ENCODE data around the gene CHD3.
A peak's percentile ranks its signal among the peaks of the same experiment; 100 is the strongest.

The CHD3 gene

GRCh38 chr17:7897090-7897489 is 8.5 kb downstream of the CHD3 start:
- ATAC-seq (ENCODE audit: insufficient read depth, low read depth) (no peak), DNase-seq (no peak)
- Histone ChIP-seq H3K4me3 (ENCODE audit: low read depth in 1 of 2, low read length in 2 of 2) (no peak overlapping the region), H4K20me1 (ENCODE audit: insufficient read depth, low read length) (no peaks in the 10 kb centered on the region), H2AFZ (ENCODE audit: low read depth, low read length) (no peak overlapping the region), H3K27me3 (ENCODE audit: insufficient read depth, low read length, poor library complexity) (no peaks in the 10 kb centered on the region), H3K9me3 (ENCODE audit: insufficient read depth, low read length, severe bottlenecking) (no peaks in the 10 kb centered on the region), H3K79me2 (ENCODE audit: insufficient read depth, low read length) (no peaks in the 10 kb centered on the region), H3K36me3 (ENCODE audit: insufficient read depth, low read length) (peaks cover 84% of the 10 kb centered on the region), H3K4me1 (ENCODE audit: insufficient read depth, low read length) (no peaks in the 10 kb centered on the region), H3K4me2 (ENCODE audit: insufficient read depth, low read length) (no peak overlapping the region), H3K9ac (ENCODE audit: low read depth, low read length) (no peak overlapping the region), H3K27ac (ENCODE audit: low read length) (no peak overlapping the region)
- TF ChIP-seq EZH2 (IDR thresholded peaks at IDR 0.05; ENCODE audit: borderline replicate concordance, low read depth, low read length, severe bottlenecking): no peak
- TF ChIP-seq CTCF (IDR thresholded peaks at IDR 0.05; ENCODE audit: borderline replicate concordance, extremely low read depth, low read length, poor library complexity, severe bottlenecking): no peak

- no peaks in the 10 kb centered on the region for H4K20me1 ChIP-seq (ENCODE audit: insufficient read depth, low read length)
- no peak overlapping the region for H3K4me3 ChIP-seq (ENCODE audit: low read depth in 1 of 2, low read length in 2 of 2)
- peaks cover 90% of the 10 kb centered on the region for H3K36me3 ChIP-seq (ENCODE audit: insufficient read depth, low read length)
- ATAC-seq (ENCODE audit: insufficient read depth, low read depth) (no peak), DNase-seq (no peak)
- H2AFZ ChIP-seq (ENCODE audit: low read depth, low read length): no peak overlapping the region
- H3K4me2 ChIP-seq (ENCODE audit: insufficient read depth, low read length): no peak overlapping the region
- H3K4me1 ChIP-seq (ENCODE audit: insufficient read depth, low read length): no peaks in the 10 kb centered on the region
- no peak overlapping the region for H3K27ac ChIP-seq (ENCODE audit: low read length)
- no peak overlapping the region for H3K9ac ChIP-seq (ENCODE audit: low read depth, low read length)
- no peaks in the 10 kb centered on the region for H3K79me2 ChIP-seq (ENCODE audit: insufficient read depth, low read length)
- no peaks in the 10 kb centered on the region for H3K9me3 ChIP-seq (ENCODE audit: insufficient read depth, low read length, severe bottlenecking)
- TF ChIP-seq CTCF (IDR thresholded peaks at IDR 0.05; ENCODE audit: borderline replicate concordance, extremely low read depth, low read length, poor library complexity, severe bottlenecking) (peak; percentile 41), EZH2 (IDR thresholded peaks at IDR 0.05; ENCODE audit: borderline replicate concordance, low read depth, low read length, severe bottlenecking) (no peak)
- no peaks in the 10 kb centered on the region for H3K27me3 ChIP-seq (ENCODE audit: insufficient read depth, low read length, poor library complexity)
These were observed 9.2 kb downstream of the CHD3 start for GRCh38 chr17:7897773-7898172.

- Histone ChIP-seq H3K36me3 (ENCODE audit: insufficient read depth, low read length) (peaks cover 99% of the 10 kb centered on the region), H3K4me2 (ENCODE audit: insufficient read depth, low read length) (no peak overlapping the region), H3K79me2 (ENCODE audit: insufficient read depth, low read length) (no peaks in the 10 kb centered on the region), H3K27me3 (ENCODE audit: insufficient read depth, low read length, poor library complexity) (no peaks in the 10 kb centered on the region), H3K27ac (ENCODE audit: low read length) (no peak overlapping the region), H3K9me3 (ENCODE audit: insufficient read depth, low read length, severe bottlenecking) (no peaks in the 10 kb centered on the region), H2AFZ (ENCODE audit: low read depth, low read length) (no peak overlapping the region), H3K4me3 (ENCODE audit: low read depth in 1 of 2, low read length in 2 of 2) (no peak overlapping the region), H3K4me1 (ENCODE audit: insufficient read depth, low read length) (no peaks in the 10 kb centered on the region), H3K9ac (ENCODE audit: low read depth, low read length) (no peak overlapping the region), H4K20me1 (ENCODE audit: insufficient read depth, low read length) (0 out of 2 replicates have a peak, but pooled peaks cover 3% of the 10 kb centered on the region)
- DNase-seq (no peak), ATAC-seq (ENCODE audit: insufficient read depth, low read depth) (no peak)
- TF ChIP-seq CTCF (IDR thresholded peaks at IDR 0.05; ENCODE audit: borderline replicate concordance, extremely low read depth, low read length, poor library complexity, severe bottlenecking) (no peak), EZH2 (IDR thresholded peaks at IDR 0.05; ENCODE audit: borderline replicate concordance, low read depth, low read length, severe bottlenecking) (no peak)
These were observed 14.8 kb downstream of the CHD3 start for GRCh38 chr17:7903154-7904103.

Data from DND-41 (cell line).